T-helper 17 cell (primary cell): Measurements from ENCODE around the gene TRPM8. TPM values are rescaled to one million over a fixed set of nuclear protein-coding genes. Genes with fewer than 3 reads are reported as not detected.
A peak's percentile ranks its signal among the peaks of the same experiment; 100 is the strongest.
"Not testable (repeated sequence)": the region's sequence is repeated elsewhere in the genome, so short reads cannot be mapped to it uniquely, and the experiment has no call there.

ENCODE experiments used
- ATAC-seq: fragments of 150-1000 bp; cut with Tn5 transposase; 2 replicates; pipeline ENCODE4 v1.10.0; 2021; ENCODE audit warnings: mild to moderate bottlenecking, moderate library complexity
- DNase-seq, 3 donors: peaks; one replicate each; pipeline versions ENCODE4 v3.0.0 to v3.0.0-alpha.2; 2020 to 2021
- H3K9me3 ChIP-seq: one replicate; pipeline ENCODE4 v1.7.0; 2013; ENCODE audit warnings: low read length, mild to moderate bottlenecking; ENCODE audit not compliant: control insufficient read depth, poor library complexity, severe bottlenecking
- H3K27ac Mint-ChIP-seq: one replicate; pipeline ENCODE4 v1.8.0; 2022; ENCODE audit warnings: mild to moderate bottlenecking, moderate library complexity, mixed read lengths
- H3K27me3 Mint-ChIP-seq: one replicate; pipeline ENCODE4 v1.8.0; 2022; ENCODE audit warnings: mixed read lengths
- H3K36me3 Mint-ChIP-seq: one replicate; pipeline ENCODE4 v1.8.0; 2022; ENCODE audit warnings: low read depth, mixed read lengths
- H3K4me1 Mint-ChIP-seq: one replicate; pipeline ENCODE4 v1.8.0; 2022; ENCODE audit warnings: mild to moderate bottlenecking, mixed read lengths
- H3K4me3 Mint-ChIP-seq: one replicate; pipeline ENCODE4 v1.8.0; 2022; ENCODE audit warnings: mild to moderate bottlenecking, moderate library complexity, mixed read lengths
- total RNA-seq, 4 donors: library from RNA in 2 of 4; stranded (reverse) in 2 of 4; gene quantifications; one replicate each; pipeline ENCODE4 v1.2.3 and lab custom pipeline; 2022 to 2026

The TRPM8 gene
- not detected for total RNA-seq
- total RNA-seq (lab: John Stamatoyannopoulos, UW): 0 to 0.35 reads per million in 2 donors

- Mint-ChIP-seq H3K27me3 (peaks cover 63% of the 10 kb centered on the region), H3K4me1 (no peaks in the 10 kb centered on the region), H3K36me3 (peaks cover 3% of the 10 kb centered on the region), H3K27ac (no peak within 1 kb of the TSS), H3K4me3 (no peak within 1 kb of the TSS)
- ATAC-seq (no peak), DNase-seq (no peak)
- H3K9me3 ChIP-seq: no peaks in the 10 kb centered on the region
Observed at GRCh38 chr2:233917116-233917515, at the start of gene TRPM8. Gene TRPM8, plus strand, starts transcription at chr2:233917373. Its CDS starts 9,165 bp downstream, at chr2:233926538.

GRCh38 chr2:233867993-233868532 is 49.1 kb upstream of the TRPM8 start, which contains the start of gene MSL3B:
Gene MSL3B, minus strand, starts transcription at chr2:233868386.
- Mint-ChIP-seq H3K27ac (peak within 1 kb of the TSS; percentile 83), H3K27me3 (peaks cover 13% of the 10 kb centered on the region), H3K36me3 (peaks cover 5% of the 10 kb centered on the region), H3K4me1 (peaks cover 6% of the 10 kb centered on the region), H3K4me3 (peak within 1 kb of the TSS; percentile 91)
- peak; percentile 74 for ATAC-seq
- no peaks in the 10 kb centered on the region for H3K9me3 ChIP-seq
- DNase-seq: peak; percentile 43 to 61 (median 45)

GRCh38 chr2:233871432-233871831 is 45.7 kb upstream of the TRPM8 start:
- DNase-seq (no peak), ATAC-seq (no peak)
- Mint-ChIP-seq H3K4me1 (peaks cover 6% of the 10 kb centered on the region), H3K27ac (no peak overlapping the region), H3K27me3 (peaks cover 23% of the 10 kb centered on the region), H3K36me3 (peaks cover 5% of the 10 kb centered on the region), H3K4me3 (no peak overlapping the region)
- H3K9me3 ChIP-seq: no peaks in the 10 kb centered on the region

- not testable (repeated sequence) for H3K27ac Mint-ChIP-seq, DNase-seq, H3K36me3 Mint-ChIP-seq, H3K4me3 Mint-ChIP-seq, H3K4me1 Mint-ChIP-seq, ATAC-seq, H3K9me3 ChIP-seq
- peaks cover 23% of the 10 kb centered on the region for H3K27me3 Mint-ChIP-seq
Observed at GRCh38 chr2:233872125-233872524, 45.0 kb upstream of the TRPM8 start.

- no peak for DNase-seq
- peaks cover under 1% of the 10 kb centered on the region for H3K27me3 Mint-ChIP-seq
Observed at GRCh38 chr2:233882353-233882752, 34.8 kb upstream of the TRPM8 start.

GRCh38 chr2:233892793-233893192 is 24.4 kb upstream of the TRPM8 start:
- no peaks in the 10 kb centered on the region for H3K4me1 Mint-ChIP-seq

More at GRCh38 chr2:233882353-233882752, 34.8 kb upstream of the TRPM8 start:
- H3K9me3 ChIP-seq: peaks cover 10% of the 10 kb centered on the region
- no peak for ATAC-seq
- Mint-ChIP-seq H3K27ac (no peak overlapping the region), H3K36me3 (no peaks in the 10 kb centered on the region), H3K4me3 (no peak overlapping the region), H3K4me1 (no peaks in the 10 kb centered on the region)

GRCh38 chr2:233896253-233896652 is 20.9 kb upstream of the TRPM8 start:
- H3K9me3 ChIP-seq, ATAC-seq, H3K27ac Mint-ChIP-seq, DNase-seq, H3K36me3 Mint-ChIP-seq, H3K4me1 Mint-ChIP-seq, H3K4me3 Mint-ChIP-seq: not testable (repeated sequence)
- peaks cover 29% of the 10 kb centered on the region for H3K27me3 Mint-ChIP-seq

More at GRCh38 chr2:233892793-233893192, 24.4 kb upstream of the TRPM8 start:
- H3K4me3 Mint-ChIP-seq: no peak overlapping the region
- no peak overlapping the region for H3K27ac Mint-ChIP-seq
- ATAC-seq (no peak), DNase-seq (no peak)
- peaks cover 2% of the 10 kb centered on the region for H3K36me3 Mint-ChIP-seq
- H3K27me3 Mint-ChIP-seq: peaks cover 45% of the 10 kb centered on the region
- peaks cover under 1% of the 10 kb centered on the region for H3K9me3 ChIP-seq

- peaks cover 5% of the 10 kb centered on the region for H3K36me3 Mint-ChIP-seq
Observed at GRCh38 chr2:233901367-233901766, 15.8 kb upstream of the TRPM8 start.

GRCh38 chr2:233901884-233902283 is 15.3 kb upstream of the TRPM8 start:
- Mint-ChIP-seq H3K27me3 (peaks cover 4% of the 10 kb centered on the region), H3K27ac (no peak overlapping the region), H3K4me3 (no peak overlapping the region), H3K4me1 (peaks cover 9% of the 10 kb centered on the region), H3K36me3 (peaks cover 5% of the 10 kb centered on the region)
- H3K9me3 ChIP-seq: no peaks in the 10 kb centered on the region
- DNase-seq (no peak), ATAC-seq (no peak)

More at GRCh38 chr2:233901367-233901766, 15.8 kb upstream of the TRPM8 start:
- ATAC-seq: no peak
- Mint-ChIP-seq H3K27ac (no peak overlapping the region), H3K4me1 (peaks cover 9% of the 10 kb centered on the region), H3K4me3 (no peak overlapping the region), H3K27me3 (peaks cover 4% of the 10 kb centered on the region)
- H3K9me3 ChIP-seq: no peaks in the 10 kb centered on the region
- DNase-seq: no peak

GRCh38 chr2:233905945-233906344 is 11.2 kb upstream of the TRPM8 start:
- Mint-ChIP-seq H3K27me3 (peaks cover 4% of the 10 kb centered on the region), H3K4me3 (no peak overlapping the region), H3K27ac (no peak overlapping the region), H3K36me3 (peaks cover 7% of the 10 kb centered on the region), H3K4me1 (no peaks in the 10 kb centered on the region)
- no peaks in the 10 kb centered on the region for H3K9me3 ChIP-seq
- DNase-seq (no peak), ATAC-seq (no peak)

- no peak overlapping the region for H3K27ac Mint-ChIP-seq
- DNase-seq (no peak), ATAC-seq (no peak)
- peaks cover 3% of the 10 kb centered on the region for H3K27me3 Mint-ChIP-seq
- H3K9me3 ChIP-seq: no peaks in the 10 kb centered on the region
- peaks cover 5% of the 10 kb centered on the region for H3K36me3 Mint-ChIP-seq
- H3K4me1 Mint-ChIP-seq: no peaks in the 10 kb centered on the region
- no peak overlapping the region for H3K4me3 Mint-ChIP-seq
Observed at GRCh38 chr2:233907627-233908026, 9.5 kb upstream of the TRPM8 start.

GRCh38 chr2:233912691-233913423 is 4.3 kb upstream of the TRPM8 start:
- H3K36me3 Mint-ChIP-seq: peaks cover 3% of the 10 kb centered on the region
- H3K27me3 Mint-ChIP-seq: peaks cover 38% of the 10 kb centered on the region
- H3K27ac Mint-ChIP-seq: no peak overlapping the region
- H3K9me3 ChIP-seq: no peaks in the 10 kb centered on the region
- no peaks in the 10 kb centered on the region for H3K4me1 Mint-ChIP-seq
- no peak for ATAC-seq
- no peak overlapping the region for H3K4me3 Mint-ChIP-seq
- no peak for DNase-seq

GRCh38 chr2:233915128-233915527 is 2.0 kb upstream of the TRPM8 start:
- Mint-ChIP-seq H3K27ac (no peak overlapping the region), H3K36me3 (peaks cover 3% of the 10 kb centered on the region), H3K4me1 (no peaks in the 10 kb centered on the region), H3K4me3 (no peak overlapping the region), H3K27me3 (peaks cover 54% of the 10 kb centered on the region)
- H3K9me3 ChIP-seq: no peaks in the 10 kb centered on the region
- DNase-seq (no peak), ATAC-seq (no peak)
